H9 (cell line): ENCODE data around the gene SMC2. TPM values are rescaled to one million over a fixed set of nuclear protein-coding genes. Genes with fewer than 3 reads are reported as not detected.

Experiments
- DNase-seq: peaks from one replicate; pipeline ENCODE4 v3.0.0-alpha.2; 2017
- H2AFZ ChIP-seq: one replicate; pipeline ENCODE4 v1.6.1; 2013; ENCODE audit warnings: mild to moderate bottlenecking, low read length, control low read depth, moderate library complexity
- H2AK5ac ChIP-seq: 2 replicates; pipeline ENCODE4 v1.6.1; 2013; ENCODE audit warnings: low read length, control low read depth, mixed read lengths; ENCODE audit not compliant: insufficient read length
- H2BK120ac ChIP-seq: one replicate; pipeline ENCODE4 v1.6.1; 2013; ENCODE audit warnings: low read depth, mild to moderate bottlenecking, low read length, control low read depth, inconsistent platforms; ENCODE audit not compliant: poor library complexity, severe bottlenecking
- H2BK12ac ChIP-seq: 2 replicates; pipeline ENCODE4 v1.6.1; 2013; ENCODE audit warnings: low read length, control low read depth, mixed read lengths, low read depth; ENCODE audit not compliant: insufficient read length
- H2BK15ac ChIP-seq: 2 replicates; pipeline ENCODE4 v1.6.1; 2013; ENCODE audit warnings: low read depth, low read length, control low read depth
- H2BK20ac ChIP-seq: one replicate; pipeline ENCODE4 v1.6.1; 2013; ENCODE audit warnings: low read depth, mild to moderate bottlenecking, low read length, control low read depth, inconsistent platforms; ENCODE audit not compliant: poor library complexity, severe bottlenecking
- H2BK5ac ChIP-seq: 2 replicates; pipeline ENCODE4 v1.6.1; 2013; ENCODE audit warnings: low read length, control low read depth, mixed read lengths; ENCODE audit not compliant: insufficient read length
- H3K14ac ChIP-seq: 2 replicates; pipeline ENCODE4 v1.6.1; 2013; ENCODE audit warnings: low read length, control low read depth; ENCODE audit not compliant: insufficient read depth
- H3K18ac ChIP-seq: 2 replicates; pipeline ENCODE4 v1.6.1; 2013; ENCODE audit warnings: low read depth, mild to moderate bottlenecking, mixed read lengths, low read length, control low read depth; ENCODE audit not compliant: insufficient read length
- H3K23ac ChIP-seq: 2 replicates; pipeline ENCODE4 v1.6.1; 2013; ENCODE audit warnings: low read length, control low read depth, mixed read lengths, low read depth; ENCODE audit not compliant: insufficient read length
- H3K23me2 ChIP-seq: 2 replicates; pipeline ENCODE4 v1.6.1; 2013; ENCODE audit warnings: low read depth, mild to moderate bottlenecking, mixed read lengths, low read length, control low read depth; ENCODE audit not compliant: insufficient read length, poor library complexity, severe bottlenecking
- H3K27ac ChIP-seq: 2 replicates; pipeline ENCODE4 v1.5.1; 2013; ENCODE audit warnings: low read length, control low read depth, mixed read lengths, low read depth; ENCODE audit not compliant: insufficient read length
- H3K27me3 ChIP-seq: 2 replicates; pipeline ENCODE4 v1.6.1; 2013; ENCODE audit warnings: low read length, control low read depth, inconsistent platforms; ENCODE audit not compliant: insufficient read depth
- H3K4ac ChIP-seq: 2 replicates; pipeline ENCODE4 v1.6.1; 2013; ENCODE audit warnings: low read depth, mild to moderate bottlenecking, control low read depth, inconsistent platforms, low read length, moderate library complexity
- H3K4me1 ChIP-seq: 2 replicates; pipeline ENCODE4 v1.6.1; 2013; ENCODE audit warnings: low read length, control low read depth, inconsistent platforms; ENCODE audit not compliant: insufficient read depth
- H3K4me2 ChIP-seq: 2 replicates; pipeline ENCODE4 v1.6.1; 2013; ENCODE audit warnings: low read length, control low read depth, mixed read lengths; ENCODE audit not compliant: insufficient read length, insufficient read depth
- H3K56ac ChIP-seq: 2 replicates; pipeline ENCODE4 v1.6.1; 2013; ENCODE audit warnings: low read depth, mild to moderate bottlenecking, mixed read lengths, low read length, control low read depth; ENCODE audit not compliant: insufficient read length
- H3K79me1 ChIP-seq: 2 replicates; pipeline ENCODE4 v1.6.1; 2013; ENCODE audit warnings: low read depth, mild to moderate bottlenecking, moderate library complexity, low read length, control low read depth, inconsistent platforms; ENCODE audit not compliant: insufficient read depth, poor library complexity, severe bottlenecking
- H3K79me2 ChIP-seq: 2 replicates; pipeline ENCODE4 v1.6.1; 2013; ENCODE audit warnings: low read length, control low read depth, inconsistent platforms; ENCODE audit not compliant: insufficient read depth
- H3K9ac ChIP-seq: 2 replicates; pipeline ENCODE4 v1.6.1; 2013; ENCODE audit warnings: low read length, control low read depth, mixed read lengths; ENCODE audit not compliant: insufficient read length; ENCODE audit errors: extremely low read depth
- H3K9me3 ChIP-seq: one replicate; pipeline ENCODE4 v1.6.1; 2013; ENCODE audit warnings: low read depth, low read length, inconsistent platforms; ENCODE audit not compliant: control insufficient read depth
- H3T11ph ChIP-seq: one replicate; pipeline ENCODE4 v1.6.1; 2013; ENCODE audit warnings: mild to moderate bottlenecking, low read length, control low read depth, inconsistent platforms
- H4K20me1 ChIP-seq: one replicate; pipeline ENCODE4 v1.6.1; 2013; ENCODE audit not compliant: control insufficient read depth, insufficient read length, insufficient read depth
- H4K5ac ChIP-seq: 2 replicates; pipeline ENCODE4 v1.6.1; 2013; ENCODE audit warnings: low read depth, mild to moderate bottlenecking, mixed read lengths, low read length, control low read depth; ENCODE audit not compliant: insufficient read length
- H4K8ac ChIP-seq: replicated peaks from 2 replicates; pipeline ENCODE4 v1.6.1; 2013; ENCODE audit warnings: low read length, control low read depth, mixed read lengths, low read depth; ENCODE audit not compliant: insufficient read length
- H4K91ac ChIP-seq: 2 replicates; pipeline ENCODE4 v1.6.1; 2013; ENCODE audit warnings: low read depth, mild to moderate bottlenecking, moderate library complexity, mixed read lengths, low read length, control low read depth; ENCODE audit not compliant: insufficient read length
- H3K27ac Mint-ChIP-seq, 3 experiments: 2 replicates in 2 of 3; 3 replicates in 1 of 3; pipeline ENCODE4 v1.8.0; 2020 to 2021; ENCODE audit warnings: mixed read lengths in 3 of 3, mild to moderate bottlenecking in 1 of 3, moderate library complexity in 1 of 3
- H3K27me3 Mint-ChIP-seq: 2 replicates; pipeline ENCODE4 v1.8.0; 2021; ENCODE audit warnings: low read depth, mild to moderate bottlenecking, moderate library complexity, mixed read lengths
- H3K36me3 Mint-ChIP-seq, 3 experiments: 2 replicates in 2 of 3; 3 replicates in 1 of 3; pipeline ENCODE4 v1.8.0; 2020 to 2021; ENCODE audit warnings: low read depth in 3 of 3, mixed read lengths in 3 of 3; ENCODE audit not compliant: insufficient read depth in 1 of 3
- H3K4me1 Mint-ChIP-seq, 2 experiments: 2 replicates each; pipeline ENCODE4 v1.8.0; 2020; ENCODE audit warnings: mixed read lengths in 2 of 2
- H3K4me3 Mint-ChIP-seq, 2 experiments: 2 replicates in 1 of 2; 3 replicates in 1 of 2; pipeline ENCODE4 v1.8.0; 2020 to 2021; ENCODE audit warnings: mild to moderate bottlenecking in 2 of 2, mixed read lengths in 2 of 2, moderate library complexity in 1 of 2
- H3K9me3 Mint-ChIP-seq, 2 experiments: 2 replicates in 1 of 2; 3 replicates in 1 of 2; pipeline ENCODE4 v1.8.0; 2020; ENCODE audit warnings: mild to moderate bottlenecking in 2 of 2, mixed read lengths in 2 of 2, moderate library complexity in 1 of 2
- CTCF ChIP-seq: fragments of 200-600 bp; sonication (generic); conservative IDR thresholded peaks from 3 replicates; pipeline ENCODE4 v1.8.0; 2021; ENCODE audit warnings: antibody characterized with exemption, mild to moderate bottlenecking
- WGBS: extraction: QIAGEN DNeasy Blood & Tissue Kit; methylation state at CpG from one replicate; pipeline ENCODE4 v1.1.7; 2013; ENCODE audit warnings: missing lambda C conversion rate, low lambda C conversion rate, mixed read lengths; ENCODE audit not compliant: insufficient read length; ENCODE audit errors: extremely low coverage; 5-methylcytosine and 5-hydroxymethylcytosine counted together
- total RNA-seq: library from RNA; stranded (reverse); gene quantifications from 2 replicates; pipeline ENCODE4 v1.2.1, GENCODE V29; 2021

The SMC2 gene
- total RNA-seq, 1 experiment from 2014 or later: 47.0 TPM

- H2BK5ac ChIP-seq: no peak overlapping the region
- DNase-seq: no peak
- H3K4me2 ChIP-seq: no peak overlapping the region
- no peak overlapping the region for H4K5ac ChIP-seq
- H2BK20ac ChIP-seq: no peak overlapping the region
- no CpG with 5 or more reads among the region's 3 CpGs for WGBS
- Mint-ChIP-seq H3K4me3 (no peak overlapping the region), H3K27me3 (no peaks in the 10 kb centered on the region), H3K36me3 (peaks cover 23 to 58% (median 57%) of the 10 kb centered on the region in 3 experiments; a peak in 6 of 7 replicates), H3K4me1 (no peaks in the 10 kb centered on the region), H3K27ac (no peak overlapping the region), H3K9me3 (no peaks in the 10 kb centered on the region)
- H3K18ac ChIP-seq: no peak overlapping the region
- H3K56ac ChIP-seq: no peak overlapping the region
- H3K9ac ChIP-seq: no peak overlapping the region
- H3K79me1 ChIP-seq: no peaks in the 10 kb centered on the region
- no peak overlapping the region for H3K27ac ChIP-seq
- no peaks in the 10 kb centered on the region for H3K23me2 ChIP-seq
- H3K4me1 ChIP-seq: no peaks in the 10 kb centered on the region
- no peaks in the 10 kb centered on the region for H3K27me3 ChIP-seq
- no peak overlapping the region for H2BK120ac ChIP-seq
- H3K23ac ChIP-seq: no peak overlapping the region
- no peaks in the 10 kb centered on the region for H3K9me3 ChIP-seq
- no peak overlapping the region for H2AK5ac ChIP-seq
- H4K20me1 ChIP-seq: no peaks in the 10 kb centered on the region
- H3T11ph ChIP-seq: no peak overlapping the region
- H2BK15ac ChIP-seq: no peak overlapping the region
- H3K4ac ChIP-seq: no peak overlapping the region
- no peak overlapping the region for H4K91ac ChIP-seq
- H2AFZ ChIP-seq: no peak overlapping the region
- H4K8ac ChIP-seq: no peak overlapping the region
- no peak for TF ChIP-seq CTCF
- no peak overlapping the region for H2BK12ac ChIP-seq
- H3K14ac ChIP-seq: no peak overlapping the region
- H3K79me2 ChIP-seq: no peaks in the 10 kb centered on the region
These were observed 44.2 kb downstream of the SMC2 start for GRCh38 chr9:104138243-104138868.
